HG02642 (cell line): ENCODE results near the gene KLK8.

Experiments used
- ATAC-seq: cut with Tn5 transposase; IDR thresholded peaks from one replicate; pipeline ENCODE4 v1.9.1; 2021; ENCODE audit warnings: mild to moderate bottlenecking; ENCODE audit not compliant: unreplicated experiment, poor library complexity

The KLK8 gene

GRCh38 chr19:50959731-50960500 is 41.5 kb downstream of the KLK8 start:
- no peak for ATAC-seq

GRCh38 chr19:50957587-50957986 is 43.8 kb downstream of the KLK8 start:
- no peak for ATAC-seq

GRCh38 chr19:50952910-50953309 is 48.5 kb downstream of the KLK8 start, which contains the start of gene KLK5:
KLK5 (minus strand) TSS chr19:50953038; CDS start chr19:50952657, 381 bp downstream.
- ATAC-seq, result no peak

GRCh38 chr19:50949861-50950260 is 51.5 kb downstream of the KLK8 start:
- ATAC-seq, result no peak

- no peak for ATAC-seq
Observed at GRCh38 chr19:50947123-50947522, 54.3 kb downstream of the KLK8 start.
